Pancreas (tissue), 10 donors: ENCODE data around the gene SNX9. TPM values are rescaled to one million over a fixed set of nuclear protein-coding genes. Genes with fewer than 3 reads are reported as not detected.

Source experiments
- ATAC-seq, 4 donors: fragments of 200-7000 bp; cut with Tn5 transposase; one replicate each; pipeline versions ENCODE4 v1.8.0 to v1.9.1; 2020; ENCODE audit warnings: mild to moderate bottlenecking in 4 of 4, moderate library complexity in 4 of 4
- DNase-seq, 6 donors: peaks; one replicate each; pipeline ENCODE4 v3.0.0-alpha.2; 2020
- FAIRE-seq: peaks from 2 replicates; lab custom pipeline; 2012; peaks lifted over from hg19 to GRCh38; lab: Jason Lieb, UNC
- H3K27ac ChIP-seq, 4 donors: fragments of 200-600 bp; sonication (generic); 1 replicate in 3 of 4; 2 replicates in 1 of 4; pipeline versions ENCODE4 v1.5.0 to v1.8.0; 2020
- H3K27me3 ChIP-seq, 4 donors: fragments of 200-600 bp; one replicate each; pipeline ENCODE4 v1.8.0; 2021
- H3K36me3 ChIP-seq, 3 donors: fragments of 200-600 bp; sonication (generic) in 1 of 3; one replicate each; pipeline versions ENCODE4 v1.5.0 to v1.8.0; 2020 to 2021
- H3K4me1 ChIP-seq, 3 donors: fragments of 200-600 bp; one replicate each; pipeline ENCODE4 v1.8.0; 2021
- H3K4me3 ChIP-seq, 4 donors: fragments of 200-600 bp; sonication (generic) in 2 of 4; one replicate each; pipeline versions ENCODE4 v1.5.0 to v1.8.0; 2020 to 2021
- H3K9me3 ChIP-seq, 4 donors: fragments of 200-600 bp; one replicate each; pipeline ENCODE4 v1.8.0; 2021
- CTCF ChIP-seq, 4 donors: fragments of 200-600 bp; sonication (generic) in 3 of 4; IDR thresholded peaks; one replicate each; pipeline versions ENCODE4 v1.5.0 to v1.8.0; 2021; ENCODE audit warnings: antibody characterized with exemption in 4 of 4
- WGBS, 2 donors: extraction: QIAGEN DNeasy Blood & Tissue Kit; methylation state at CpG; one replicate each; pipeline ENCODE4 v1.1.7; 2013; 5-methylcytosine and 5-hydroxymethylcytosine counted together
- intact Hi-C, 3 donors: fragments of 100-400 bp; cut with DNase I; formaldehyde crosslinking; loops; one replicate each; pipeline versions ENCODE4 v1.11.1 to v1.14.2; 2022
- polyA plus RNA-seq, 2 donors: library from polyadenylated mRNA; stranded (reverse); fragments of 200-250 nt; gene quantifications; one replicate each; pipeline ENCODE4 v1.2.3, GENCODE V29; 2013
- total RNA-seq, 6 donors: library from RNA; stranded (reverse); fragmentation: NEBNext Ultra II Directional in 4 of 6; extraction: Animal tissue kit (Norgen Biotek cat#: 25700) in 4 of 6; gene quantifications; one replicate each; pipeline versions ENCODE4 v1.2.1 to v1.2.4, GENCODE V29; 2021 to 2023
- donor health status: healthy with polysubstance abuse.
- donor health status: DM: no; HTN: no; CAD: no; lungs with moderate emphysema.
- donor health status: DM: no; HTN: no; CAD: no.
- donor health status: control.
- donor health status: control.
- donor health status: Bipolar disorder and iron deficiency.
- donor health status: DM: yes; HTN: yes; CAD: no.
- donor health status: DM: no; HTN: no; CAD: no.
- donor health status: DM: no; HTN: no; CAD: no.
- donor health status: DM: yes; HTN: yes; CAD: no.

SNX9 gene
- total and polyA plus RNA-seq, 8 donors: 14.2 to 27.4 (median 16.2) TPM

GRCh38 chr6:157952861-157953351, 129.9 kb downstream of the SNX9 start:
- Histone ChIP-seq H3K27ac (no peak overlapping the region), H3K4me3 (no peak overlapping the region), H3K9me3 (no peaks in the 10 kb centered on the region), H3K36me3 (no peaks in the 10 kb centered on the region), H3K27me3 (no peaks in the 10 kb centered on the region), H3K4me1 (peaks cover 0 to 7% (median 0%) of the 10 kb centered on the region in 3 donors)
- FAIRE-seq: no peak
- intact Hi-C loops: no loop called here
- ATAC-seq: no peak
- TF ChIP-seq CTCF (IDR thresholded peaks at IDR 0.05): no peak
- DNase-seq: no peak
- 83 to 87% methylated on average over 7 of the region's 7 CpGs for WGBS, 2 donors

DNA sequence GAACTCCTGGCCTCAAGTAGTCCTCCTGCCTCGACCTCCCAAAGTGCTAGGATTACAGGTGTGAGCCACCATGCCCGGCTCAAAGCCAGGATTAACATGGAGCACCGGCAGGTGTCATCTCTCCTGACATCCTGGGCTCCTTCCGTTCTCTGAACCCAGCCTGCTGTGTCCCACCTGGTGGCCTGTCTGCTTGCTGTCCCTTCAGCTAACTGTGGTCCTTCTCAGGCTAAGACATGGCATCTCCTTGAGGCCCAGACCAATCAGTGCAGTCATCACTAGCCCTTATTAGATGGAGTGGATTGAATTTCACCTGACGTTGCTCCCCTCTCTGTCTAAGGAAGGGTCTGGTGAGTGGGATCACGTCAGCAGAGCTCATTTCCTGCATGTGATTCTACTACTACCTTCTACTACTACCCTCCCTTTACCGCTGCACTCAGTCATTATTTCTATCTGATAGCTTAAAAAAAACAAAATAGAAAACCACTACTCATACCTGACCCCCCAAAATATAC, 130.6 kb downstream of the SNX9 start:
- WGBS, 2 donors: 60 to 62% methylated on average over 7 of the region's 7 CpGs
- Histone ChIP-seq H3K36me3 (no peaks in the 10 kb centered on the region), H3K27ac (peak overlapping the region; percentile 47 to 77 (median 64)), H3K4me1 (peaks cover 0 to 7% (median 0%) of the 10 kb centered on the region in 3 donors), H3K4me3 (peak overlapping the region in 2 of 4 donors; percentile 22 to 33), H3K9me3 (no peaks in the 10 kb centered on the region), H3K27me3 (no peaks in the 10 kb centered on the region)
- TF ChIP-seq CTCF (IDR thresholded peaks at IDR 0.05): no peak
- DNase-seq: no peak
- no peak for FAIRE-seq
- peak; percentile 6 to 54 (median 16) for ATAC-seq
- intact Hi-C loops: no loop called here

DNA sequence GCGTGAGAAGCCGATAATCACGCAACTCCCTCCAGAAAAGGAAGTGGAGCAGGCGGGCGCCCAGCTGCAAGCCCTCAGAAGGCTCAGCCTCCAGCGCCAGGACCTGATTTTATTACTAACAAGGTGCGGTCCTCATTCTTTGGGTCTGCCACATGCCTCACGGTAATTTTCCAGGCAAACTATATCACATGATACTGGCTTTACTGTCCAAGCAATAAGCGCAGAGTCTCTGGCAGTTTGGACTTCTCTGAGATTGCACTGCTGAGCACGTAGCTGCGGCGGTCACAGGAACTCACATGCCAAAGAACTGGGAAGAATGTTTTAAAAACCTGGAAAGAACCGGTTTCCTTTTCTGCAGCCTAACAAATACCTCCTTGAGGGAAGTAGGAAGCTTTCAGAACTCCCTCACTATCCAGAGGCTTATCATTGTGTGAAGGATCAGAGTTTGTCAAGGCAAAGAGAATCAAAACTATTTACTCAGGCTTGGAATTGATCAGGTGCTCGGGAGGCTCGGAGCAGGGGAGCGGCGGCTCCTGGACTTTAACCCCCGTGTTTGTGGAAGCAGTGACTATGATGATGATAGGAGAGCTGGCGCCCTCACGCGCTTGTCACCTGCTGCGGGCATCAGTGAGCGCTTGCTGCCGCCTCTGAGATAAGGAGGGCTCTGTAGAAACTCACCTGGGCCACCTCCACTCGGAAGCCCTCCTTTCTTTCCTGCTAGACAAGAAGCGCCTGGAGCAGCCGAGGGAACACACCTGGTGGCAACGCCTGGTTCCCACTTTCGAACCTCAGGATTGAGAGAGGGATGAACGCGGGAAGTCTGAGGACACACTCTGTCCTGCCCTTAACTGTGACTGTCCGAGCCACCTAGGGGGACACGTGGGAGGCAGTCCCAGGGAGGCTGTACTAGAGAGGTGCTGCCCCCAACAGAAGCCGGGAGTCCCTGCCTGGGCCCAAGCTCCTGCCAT, 131.4 kb downstream of the SNX9 start:
- 6 to 11% methylated on average over 34 of the region's 34 CpGs for WGBS, 2 donors
- intact Hi-C loops: no loop called here
- peaks cover 0 to 7% (median 0%) of the 10 kb centered on the region in 3 donors for H3K4me1 ChIP-seq
- DNase-seq: peak; percentile 67 to 84 (median 79)
- peak; percentile 93 to 96 (median 95) for ATAC-seq
- H3K4me3 ChIP-seq: peak overlapping the region in 2 of 4 donors; percentile 22 to 33
- no peaks in the 10 kb centered on the region for H3K36me3 ChIP-seq
- no peaks in the 10 kb centered on the region for H3K27me3 ChIP-seq
- peak overlapping the region; percentile 47 to 77 (median 64) for H3K27ac ChIP-seq
- no peak for TF ChIP-seq CTCF (IDR thresholded peaks at IDR 0.05)
- H3K9me3 ChIP-seq: no peaks in the 10 kb centered on the region
- no peak for FAIRE-seq

DNA sequence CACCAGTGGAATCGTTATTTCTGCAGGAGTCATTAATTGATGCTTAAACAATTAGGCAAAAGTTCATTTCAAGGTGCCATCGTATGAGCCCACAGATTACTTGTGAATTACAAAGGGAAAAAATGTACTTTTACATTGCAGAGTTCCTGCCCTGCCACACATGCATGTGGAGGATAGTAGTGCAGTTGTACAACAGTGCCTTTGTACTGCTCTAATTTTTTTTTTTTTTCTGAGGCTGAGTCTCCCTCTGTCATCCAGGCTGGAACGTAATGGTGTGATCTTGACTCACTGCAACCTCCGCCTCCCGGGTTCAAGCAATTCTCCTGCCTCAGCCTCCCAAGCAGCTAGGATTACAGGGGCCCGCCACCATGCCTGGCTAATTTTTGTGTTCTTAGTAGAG, 132.6 kb downstream of the SNX9 start:
- DNase-seq: no peak
- no peaks in the 10 kb centered on the region for H3K36me3 ChIP-seq
- FAIRE-seq: no peak
- no peaks in the 10 kb centered on the region for H3K9me3 ChIP-seq
- intact Hi-C loops: no loop called here
- 90 to 91% methylated on average over 6 of the region's 6 CpGs for WGBS, 2 donors
- TF ChIP-seq CTCF (IDR thresholded peaks at IDR 0.05): no peak
- no peaks in the 10 kb centered on the region for H3K27me3 ChIP-seq
- no peak overlapping the region for H3K4me3 ChIP-seq
- H3K4me1 ChIP-seq: peaks cover 0 to 7% (median 0%) of the 10 kb centered on the region in 3 donors
- ATAC-seq: no peak
- no peak overlapping the region for H3K27ac ChIP-seq
